ENCODE data around the gene CFAP73. TPM values are rescaled to one million over a fixed set of nuclear protein-coding genes. Genes with fewer than 3 reads are reported as not detected.

CFAP73 gene
- total RNA-seq, 1 experiment from 2014 or later: 0.34 TPM

GRCh38 chr12:113154351-113154973, 4.9 kb downstream of the CFAP73 start:
- TF ChIP-seq CTCF (IDR thresholded peaks at IDR 0.05 in 2 of 3, conservative IDR thresholded peaks at IDR 0.05 in 1 of 3; ENCODE audit: borderline replicate concordance in 1 of 3, insufficient read depth in 1 of 3, low read depth in 2 of 3, low read length in 2 of 3) (no peak), ELF1 (IDR thresholded peaks at IDR 0.05; ENCODE audit: borderline replicate concordance, low read depth) (no peak), EZH2phosphoT487 (IDR thresholded peaks at IDR 0.05; ENCODE audit: borderline replicate concordance) (no peak), CBX3 (IDR thresholded peaks at IDR 0.05; ENCODE audit: low read depth) (no peak), REST (IDR thresholded peaks at IDR 0.05; ENCODE audit: low read depth) (no peak), JUND (IDR thresholded peaks at IDR 0.05) (no peak), YY1 (IDR thresholded peaks at IDR 0.05; ENCODE audit: extremely low read depth, insufficient replicate concordance, low read depth, low read length) (no peak), FOSL1 (IDR thresholded peaks at IDR 0.05; ENCODE audit: low read depth) (no peak)
- intact Hi-C loops (cut with micrococcal nuclease): no loop called here
- Histone ChIP-seq H4K20me1 (ENCODE audit: insufficient read depth) (no peaks in the 10 kb centered on the region), H3K27ac (ENCODE audit: low read depth, low read length) (no peak overlapping the region), H3K9ac (ENCODE audit: low read length) (no peak overlapping the region), H3K4me3 (replicated peaks in 1 of 2; ENCODE audit: low read depth in 1 of 2, low read length in 2 of 2) (no peak overlapping the region), H3K4me1 (ENCODE audit: control insufficient read depth in 1 of 2, insufficient read depth in 2 of 2, low read length in 2 of 2) (peaks cover 13 to 28% of the 10 kb centered on the region in 2 experiments), H3K79me2 (ENCODE audit: insufficient read depth, low read length) (no peaks in the 10 kb centered on the region), H2AFZ (ENCODE audit: low read depth, low read length, poor library complexity, severe bottlenecking) (no peak overlapping the region), H3K4me2 (ENCODE audit: low read length) (no peak overlapping the region), H3K9me3 (ENCODE audit: control insufficient read depth in 1 of 2, insufficient read depth in 1 of 2, low read depth in 1 of 2, low read length in 2 of 2) (no peaks in the 10 kb centered on the region), H3K36me3 (ENCODE audit: control insufficient read depth in 1 of 2, insufficient read depth in 2 of 2, low read length in 2 of 2) (peaks cover 7 to 12% of the 10 kb centered on the region in 2 experiments; a peak in 3 of 4 replicates), H3K9me2 (ENCODE audit: insufficient read depth) (no peaks in the 10 kb centered on the region), H3K27me3 (ENCODE audit: insufficient read depth, low read length) (no peaks in the 10 kb centered on the region)
- ChIA-PET CTCF (interaction anchor here (1.6 to 2.6 kb wide), 2 partner anchors 56 to 162 kb away, joined by 5 to 25 read pairs; no protein-coding TSS in a partner anchor), POLR2A (no interaction called here), RAD21 (ENCODE audit: low non-redundant PET in 1 of 2, low total read pairs in 2 of 2, uncharacterized antibody in 2 of 2, unreplicated experiment in 2 of 2) (no interaction called here)
- no peak for DNase-seq (ENCODE audit: low read depth, low spot score)
- BruUV-seq (replicated peaks): no TSS peak
- no peak for ATAC-seq

Measured in HCT116 (cell line).